GM18526 (cell line): Measurements from ENCODE around the gene FBF1.

Source experiments
- POLR2A ChIP-seq: IDR thresholded peaks from 3 replicates; pipeline ENCODE4 v1.6.1; 2011; ENCODE audit not compliant: insufficient read length; ENCODE audit errors: extremely low read depth

Gene FBF1

GRCh38 chr17:75906143-75906884 lies 34.5 kb downstream of the FBF1 start:
- TF ChIP-seq POLR2A: no peak

DNA sequence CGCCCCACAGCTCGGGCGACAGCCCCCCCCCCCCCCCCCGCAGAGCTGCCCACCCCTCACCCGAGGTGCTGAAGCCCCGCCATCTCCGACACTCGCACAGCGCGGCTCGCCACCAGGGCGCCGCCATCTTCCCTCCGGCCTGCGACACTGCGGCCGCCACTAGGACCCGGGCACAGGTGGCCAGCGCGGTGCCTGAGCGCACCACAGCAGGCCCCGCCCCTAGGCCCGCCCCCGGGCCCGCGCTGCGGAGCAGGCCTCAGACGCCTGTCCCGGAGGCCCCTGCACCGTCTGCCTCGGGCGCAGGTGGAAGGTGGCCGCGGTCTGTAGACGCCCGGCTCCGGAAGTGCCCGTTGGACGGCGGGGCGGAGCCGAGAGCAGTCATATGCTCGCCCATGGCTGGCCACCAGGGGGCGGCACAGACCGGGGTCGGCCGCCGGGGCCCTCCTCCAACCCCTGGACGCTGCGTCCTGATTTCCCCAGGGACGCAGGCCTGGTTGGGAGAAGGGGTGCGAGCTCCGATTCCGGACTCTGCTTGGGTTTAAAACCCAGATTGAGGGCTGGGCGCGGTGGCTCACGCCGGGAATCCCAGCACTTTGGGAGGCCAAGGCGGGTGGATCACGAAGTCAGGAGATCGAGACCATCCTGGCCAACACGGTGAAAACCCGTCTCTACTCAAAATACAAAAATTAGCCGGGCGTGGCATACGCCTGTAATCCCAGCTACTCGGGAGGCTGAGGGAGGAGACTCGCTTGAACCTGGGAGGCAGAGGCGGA lies 35.9 kb downstream of the FBF1 start, which contains the start of gene MRPL38:
MRPL38 (minus strand) TSS at position 136 of the 773 bp plus-strand sequence; CDS start at position 127, 9 bp downstream.
- TF ChIP-seq POLR2A: peak; percentile 78

DNA sequence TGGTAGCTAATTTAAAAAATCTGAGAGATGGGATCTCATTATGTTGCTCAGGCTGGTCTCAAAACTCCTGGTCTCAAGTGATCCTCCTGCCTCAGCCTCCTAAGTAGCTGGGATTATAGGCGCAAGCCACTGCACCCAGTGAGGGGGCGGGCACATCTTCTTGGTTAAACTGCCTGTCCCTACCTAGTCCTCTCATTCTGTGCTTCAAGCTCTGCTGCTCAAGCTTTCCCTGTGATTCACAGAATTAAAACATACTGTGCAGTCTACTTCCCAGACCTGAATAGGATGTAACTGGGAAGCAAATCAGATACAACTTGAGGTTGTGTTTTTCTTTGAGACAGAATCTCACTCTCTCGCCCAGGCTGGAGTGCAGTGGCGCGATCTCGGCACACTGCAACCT lies 38.4 kb downstream of the FBF1 start:
- TF ChIP-seq POLR2A: no peak

DNA sequence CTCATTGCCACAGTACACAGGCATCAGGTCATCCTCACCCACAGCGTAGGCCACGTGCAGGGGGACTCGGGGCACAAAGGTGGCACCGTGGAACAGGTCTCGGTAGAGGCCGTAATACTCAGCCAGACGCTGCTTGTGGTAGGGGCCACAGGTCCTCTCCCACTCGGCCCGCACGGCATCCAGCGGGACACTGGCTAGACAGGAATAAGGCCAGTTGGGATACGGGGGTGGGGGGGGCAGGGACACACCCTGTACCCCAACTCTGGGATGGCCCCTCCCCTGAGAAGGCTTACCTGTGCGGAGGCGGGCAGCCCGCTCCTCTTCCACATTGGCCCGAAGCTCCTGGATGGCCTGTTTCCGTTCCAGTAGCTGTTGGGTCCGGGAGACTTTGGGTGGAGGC lies 39.1 kb downstream of the FBF1 start:
- TF ChIP-seq POLR2A: no peak

DNA sequence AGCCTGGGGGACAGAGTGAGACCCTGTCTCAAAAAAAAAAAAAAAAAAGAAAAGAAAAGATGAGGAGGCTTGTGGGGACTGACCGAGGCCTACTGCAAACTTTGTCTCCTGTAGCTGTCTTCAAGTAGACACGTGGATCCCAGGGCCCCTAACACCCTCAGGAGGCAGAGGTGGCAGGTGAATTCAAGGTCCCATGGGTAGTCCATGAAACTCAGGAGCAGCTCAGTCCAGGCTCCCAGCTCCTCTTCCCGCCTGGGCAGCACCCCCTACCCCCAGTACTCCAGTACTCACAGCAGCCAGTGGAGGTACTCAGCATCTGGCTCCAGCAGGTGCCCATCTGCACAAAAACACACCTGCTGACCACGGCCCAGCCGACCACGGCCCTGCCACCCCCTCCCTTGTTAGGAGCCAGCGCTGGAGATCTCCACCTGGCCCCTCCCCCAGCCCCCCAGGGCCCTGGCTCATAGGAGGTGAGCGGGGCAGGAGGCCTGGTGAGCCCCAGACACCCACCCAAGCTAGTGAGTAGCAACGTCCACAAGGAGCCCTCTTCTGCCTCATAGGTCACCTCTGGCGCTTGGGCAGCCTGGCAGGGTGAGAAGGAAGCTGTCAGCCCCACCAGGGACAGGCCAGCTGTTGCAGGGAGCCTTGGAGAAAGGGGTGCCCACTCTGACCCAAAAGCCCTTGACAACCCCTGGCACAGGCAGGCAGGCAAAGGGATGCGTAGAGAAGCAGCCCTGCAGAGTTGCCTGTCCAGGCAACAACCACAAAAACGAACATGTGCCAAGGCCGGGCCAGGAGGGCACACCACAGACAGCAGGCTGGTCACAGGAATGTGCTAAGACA lies 39.9 kb downstream of the FBF1 start:
- TF ChIP-seq POLR2A: no peak

DNA sequence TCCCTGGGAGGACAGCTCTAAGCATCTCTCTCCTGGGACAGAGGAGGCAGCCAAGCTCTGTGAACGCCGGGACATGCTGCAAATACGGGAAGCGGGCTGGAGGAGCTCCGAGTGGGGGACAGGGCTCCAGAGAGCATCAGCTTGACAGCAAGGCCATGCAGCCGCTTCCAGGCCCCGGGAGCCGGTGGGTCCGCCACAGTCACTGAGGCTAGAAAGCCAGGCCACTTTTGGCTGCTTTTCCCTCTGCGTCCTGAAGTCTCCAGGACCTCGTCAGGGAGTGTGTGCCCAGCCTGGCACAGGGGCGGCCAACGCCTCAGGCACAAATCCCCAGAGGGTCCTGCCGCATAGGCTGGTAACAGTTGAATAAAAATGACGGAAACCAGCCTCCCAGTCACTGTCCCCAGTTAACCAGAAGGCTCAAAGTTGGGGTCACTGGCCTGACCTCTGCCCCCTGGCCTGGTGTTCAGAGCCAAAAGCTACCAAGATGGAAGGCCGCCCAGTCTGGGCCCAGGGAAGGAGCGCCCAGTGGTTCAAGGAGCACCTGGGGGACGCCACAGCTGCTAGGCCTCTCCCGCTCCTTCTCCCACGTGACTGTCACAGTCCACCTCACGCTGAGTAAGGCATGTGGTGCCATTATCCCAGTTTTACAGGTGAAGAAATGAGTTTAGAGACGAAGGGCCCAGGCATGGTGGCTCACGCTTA lies 40.9 kb downstream of the FBF1 start:
- TF ChIP-seq POLR2A: no peak

DNA sequence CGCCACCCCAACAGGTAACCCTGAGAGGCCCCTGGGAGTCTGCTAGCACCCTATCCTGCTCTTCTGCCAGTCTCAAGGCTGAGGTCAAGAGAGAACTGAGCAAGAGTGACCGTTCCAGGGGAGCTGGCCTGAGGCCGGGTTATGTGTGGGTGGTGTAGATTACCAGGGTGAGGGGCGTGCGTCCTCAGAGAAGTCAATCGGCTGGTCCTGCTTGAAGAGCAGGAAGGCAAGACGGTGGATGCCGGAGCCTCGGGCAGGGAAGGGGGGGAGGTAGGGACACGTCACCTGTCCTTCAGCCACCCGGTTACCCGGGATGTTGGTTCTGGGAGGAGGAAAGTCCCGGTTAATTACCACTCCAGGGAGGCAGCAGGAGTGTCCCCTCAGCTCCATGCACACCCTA lies 41.5 kb downstream of the FBF1 start:
- no peak for TF ChIP-seq POLR2A

DNA sequence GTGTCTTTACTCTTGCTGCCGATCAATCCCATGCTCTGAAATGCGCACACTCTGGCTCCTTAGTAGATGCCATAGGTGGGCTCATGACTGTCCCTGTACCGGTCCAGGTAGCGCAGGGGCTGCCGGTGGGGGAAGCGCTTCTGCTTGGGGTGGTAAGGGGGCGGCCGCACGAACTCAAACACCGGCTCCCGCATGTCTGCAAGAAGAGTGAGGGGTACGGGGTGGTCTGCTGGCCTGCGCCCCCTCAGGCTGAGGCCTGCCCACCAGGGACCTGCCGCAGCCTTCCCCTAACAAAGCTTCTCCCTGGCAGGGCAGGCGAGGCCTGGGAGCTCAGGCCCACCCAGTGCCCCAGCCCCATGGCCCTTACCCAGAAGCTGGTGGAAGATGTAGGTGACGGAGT lies 42.1 kb downstream of the FBF1 start:
- no peak for TF ChIP-seq POLR2A

- TF ChIP-seq POLR2A: no peak
Measured at GRCh38 chr17:75898065-75898464, 42.8 kb downstream of the FBF1 start.

- no peak for TF ChIP-seq POLR2A
Measured at GRCh38 chr17:75897160-75898019, 43.5 kb downstream of the FBF1 start.

DNA sequence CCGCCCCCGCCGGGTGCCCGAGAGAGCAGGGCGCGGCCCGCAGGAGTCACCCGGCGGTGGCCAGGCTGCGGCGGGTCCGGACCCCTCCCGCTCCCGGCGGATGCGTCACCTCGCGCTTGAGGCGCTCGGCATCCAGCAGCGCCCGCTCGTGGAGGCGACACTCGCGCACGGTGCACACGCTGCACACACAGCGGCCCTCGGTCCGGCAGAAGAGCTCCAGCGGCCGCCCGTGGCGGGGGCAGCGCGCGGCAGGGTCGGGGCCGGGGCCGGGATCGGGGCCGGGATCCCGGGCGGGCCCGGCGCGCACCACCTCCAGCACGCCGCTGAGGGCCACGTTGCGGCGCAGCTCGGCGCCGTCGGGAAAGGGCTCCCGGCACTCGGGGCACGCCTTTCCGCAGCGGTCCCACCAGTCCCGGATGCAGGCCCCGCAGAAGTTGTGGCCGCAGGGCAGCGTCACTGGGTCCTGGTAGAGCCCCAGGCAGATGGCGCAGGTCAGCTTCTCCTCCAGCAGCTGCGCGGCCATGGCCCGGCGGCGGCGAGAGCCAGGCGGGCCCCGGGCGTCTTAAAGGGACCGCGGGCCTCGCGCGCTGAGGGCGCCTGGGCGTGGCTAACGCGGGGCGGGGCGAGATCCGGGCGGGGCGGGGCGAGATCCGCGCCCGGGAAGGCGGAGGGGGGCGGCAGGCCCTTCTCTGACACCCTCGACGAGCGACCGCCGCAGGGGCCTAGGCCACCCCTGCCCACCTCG lies 44.3 kb downstream of the FBF1 start, which contains the start of gene TRIM65:
TRIM65 (minus strand) TSS at position 537 of the 745 bp plus-strand sequence; CDS start at position 523, 14 bp downstream.
- peak; percentile 74 for TF ChIP-seq POLR2A

DNA sequence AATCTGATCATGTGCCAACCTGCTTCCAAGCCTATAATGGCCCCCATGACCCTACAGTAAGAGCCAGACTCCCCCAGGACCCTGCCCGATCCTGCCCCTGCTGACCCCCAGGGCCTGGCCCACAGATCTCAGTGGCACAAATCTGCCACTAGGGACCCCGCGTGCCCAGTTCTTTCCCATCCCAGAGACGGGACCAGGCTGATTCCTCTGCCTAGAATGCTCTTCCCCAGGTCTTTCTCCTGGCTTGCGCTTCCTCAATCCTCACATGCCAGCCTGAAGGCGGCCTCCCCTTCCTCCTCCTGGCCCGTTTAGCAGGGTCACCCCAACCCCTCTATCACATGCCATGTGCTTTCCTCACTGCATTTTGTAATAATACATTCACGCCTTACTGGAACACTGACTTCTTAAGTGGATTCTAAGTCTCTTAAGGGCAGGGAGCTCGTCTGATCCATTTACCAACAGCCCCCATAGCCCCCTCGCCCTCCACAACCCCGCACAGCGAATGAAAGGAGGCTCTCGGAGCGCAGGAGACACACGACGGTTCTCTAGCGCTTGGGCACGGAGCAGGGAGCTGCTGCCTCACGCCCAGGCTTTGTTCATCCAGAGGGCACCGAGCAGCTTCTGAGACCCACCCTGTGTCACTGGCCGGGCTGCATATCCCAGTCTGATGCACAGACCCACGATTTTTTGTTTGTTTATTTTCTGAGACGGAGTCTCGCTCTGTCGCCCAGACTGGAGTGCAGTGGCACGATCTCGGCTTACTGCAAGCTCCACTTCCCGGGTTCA lies 45.3 kb downstream of the FBF1 start:
- TF ChIP-seq POLR2A: no peak
